Ureter (tissue), 1 donor: Measurements from ENCODE around the gene KSR1. TPM values are rescaled to one million over a fixed set of nuclear protein-coding genes. Genes with fewer than 3 reads are reported as not detected.

Source experiments
- DNase-seq: peaks from one replicate; pipeline ENCODE4 v3.0.0-alpha.2; 2020; ENCODE audit warnings: low spot score
- total RNA-seq: library from RNA; stranded (reverse); gene quantifications from one replicate; pipeline ENCODE4 v1.2.4, GENCODE V29; 2023
- donor health status: DM: yes; HTN: yes; CAD: no.

Gene KSR1
- total RNA-seq, 1 donor from 2014 or later: 61.9 TPM

DNA sequence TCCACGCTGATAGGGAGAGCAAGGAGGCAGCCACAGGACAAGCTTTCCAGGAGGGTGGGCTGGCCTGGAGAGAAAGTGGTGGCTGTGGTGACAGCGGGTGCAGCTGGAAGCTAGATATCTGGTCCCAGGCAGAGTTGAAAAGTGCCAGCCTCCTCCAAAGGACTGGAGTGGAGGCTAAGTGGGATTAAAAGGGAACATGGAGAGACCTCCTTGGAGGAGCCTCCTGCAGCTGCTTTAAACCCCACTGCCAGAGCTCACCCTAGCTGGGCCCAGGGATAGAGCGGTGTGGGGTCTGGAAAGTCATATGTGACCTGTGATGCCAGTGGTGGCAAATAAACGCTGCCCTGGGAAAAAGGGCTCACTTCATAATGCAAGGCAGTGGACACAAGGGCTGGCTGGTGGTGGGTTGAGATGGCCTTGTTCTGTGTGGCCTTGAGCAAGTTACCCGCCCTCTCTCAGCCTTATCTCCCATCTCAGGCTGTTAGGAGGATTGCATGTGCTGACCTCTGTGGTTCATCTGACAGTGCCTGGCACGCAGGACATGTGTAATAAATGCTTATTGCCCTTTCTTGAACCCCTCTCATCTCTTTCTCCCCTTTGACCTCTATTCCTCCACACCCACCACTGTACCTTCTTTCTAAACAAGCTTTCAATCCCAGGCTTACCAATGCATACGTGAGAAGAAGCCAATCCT is 113.8 kb downstream of the KSR1 start:
- no peak for DNase-seq

DNA sequence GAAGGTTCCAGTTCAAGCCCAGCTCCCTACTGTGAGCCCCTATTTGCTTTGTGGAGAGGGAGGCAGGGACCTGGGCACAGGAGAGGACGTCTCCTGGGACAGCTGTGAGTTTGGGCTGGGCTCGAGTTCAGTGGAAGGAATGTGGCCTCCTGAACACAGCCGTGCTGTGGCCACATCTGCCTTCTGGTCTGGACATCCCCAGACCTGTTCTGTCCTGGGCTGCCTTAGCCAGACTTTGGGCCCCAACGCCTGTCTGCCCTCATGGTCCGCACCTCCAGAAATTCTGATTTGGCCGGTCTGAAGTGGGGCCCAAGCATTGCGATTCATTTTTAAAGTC is 114.3 kb downstream of the KSR1 start:
- DNase-seq: no peak

DNA sequence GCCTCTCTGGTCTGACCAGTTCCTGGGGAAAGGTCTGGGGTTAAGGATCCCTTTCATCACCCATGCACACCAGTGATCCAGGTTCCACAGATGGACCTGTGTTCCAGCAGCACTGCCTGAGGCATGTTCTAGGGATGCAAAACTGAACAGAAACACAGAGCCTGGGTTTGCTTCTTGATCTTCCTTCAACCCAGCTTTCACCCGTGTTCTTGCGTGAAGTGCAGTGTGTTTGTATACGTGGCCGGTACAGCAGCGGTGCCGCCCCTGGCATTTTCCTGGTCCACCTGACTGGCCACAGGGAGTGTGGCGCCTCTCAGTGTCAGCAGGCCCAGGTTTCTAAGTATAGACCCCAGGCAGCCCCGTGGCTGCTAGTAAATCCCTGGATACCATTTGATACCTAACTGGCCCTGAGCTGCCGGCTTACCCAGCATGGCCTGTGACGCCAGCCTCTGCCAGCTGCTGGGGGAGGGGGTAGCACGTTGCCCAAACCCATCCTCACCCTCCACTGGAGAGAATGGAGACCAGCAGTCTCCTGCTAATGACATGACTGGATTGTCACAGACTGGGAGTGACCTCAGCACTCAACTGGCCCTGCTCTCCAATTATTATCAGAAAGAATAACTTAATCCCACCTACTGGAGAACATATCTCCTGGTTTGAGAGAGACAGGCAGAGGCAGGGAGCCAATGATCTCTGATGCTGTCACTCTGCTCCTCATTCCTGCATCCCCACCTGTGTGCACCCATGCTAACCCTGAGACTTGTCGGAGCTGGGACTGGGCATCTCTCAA is 115.5 kb downstream of the KSR1 start:
- DNase-seq: no peak

DNA sequence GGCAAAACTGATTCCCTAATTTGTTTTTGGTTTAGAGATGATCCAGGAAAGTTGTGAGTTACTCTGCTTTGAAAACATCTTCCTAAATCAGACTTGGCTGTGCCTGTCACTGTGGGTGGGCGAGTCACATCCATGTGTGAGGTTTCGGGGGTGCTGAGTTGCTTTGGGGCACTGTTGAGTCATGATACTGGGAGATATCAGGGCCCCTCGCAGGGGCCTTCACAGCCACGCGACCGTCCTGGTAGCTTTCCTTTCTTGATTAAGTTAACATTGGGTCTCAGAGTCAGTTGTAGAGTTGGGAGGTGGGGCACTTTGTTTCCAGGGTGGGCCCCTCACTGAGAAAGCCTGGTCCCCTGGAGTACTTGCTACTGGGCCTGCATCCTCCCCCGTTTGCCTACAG is 116.4 kb downstream of the KSR1 start:
- no peak for DNase-seq

DNA sequence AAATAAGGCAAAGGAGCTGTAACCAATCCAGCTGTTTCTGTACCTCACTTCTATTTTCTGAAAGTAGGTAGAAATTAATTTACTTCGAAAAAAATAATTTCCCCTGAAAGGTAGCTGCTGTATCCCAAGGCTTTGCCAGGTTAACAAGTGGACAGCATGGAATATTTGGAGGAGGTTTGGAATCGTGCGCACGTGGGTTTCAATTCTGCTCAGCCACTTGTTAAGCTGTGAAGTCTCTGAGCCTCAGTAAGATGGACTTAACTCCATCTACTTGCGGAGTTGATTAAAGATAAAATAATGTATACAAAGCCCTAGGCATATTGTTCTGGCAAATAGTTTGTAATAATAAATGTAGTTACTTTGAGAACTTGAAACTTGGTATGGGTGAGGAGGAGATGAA is 117.3 kb downstream of the KSR1 start:
- DNase-seq: no peak

DNA sequence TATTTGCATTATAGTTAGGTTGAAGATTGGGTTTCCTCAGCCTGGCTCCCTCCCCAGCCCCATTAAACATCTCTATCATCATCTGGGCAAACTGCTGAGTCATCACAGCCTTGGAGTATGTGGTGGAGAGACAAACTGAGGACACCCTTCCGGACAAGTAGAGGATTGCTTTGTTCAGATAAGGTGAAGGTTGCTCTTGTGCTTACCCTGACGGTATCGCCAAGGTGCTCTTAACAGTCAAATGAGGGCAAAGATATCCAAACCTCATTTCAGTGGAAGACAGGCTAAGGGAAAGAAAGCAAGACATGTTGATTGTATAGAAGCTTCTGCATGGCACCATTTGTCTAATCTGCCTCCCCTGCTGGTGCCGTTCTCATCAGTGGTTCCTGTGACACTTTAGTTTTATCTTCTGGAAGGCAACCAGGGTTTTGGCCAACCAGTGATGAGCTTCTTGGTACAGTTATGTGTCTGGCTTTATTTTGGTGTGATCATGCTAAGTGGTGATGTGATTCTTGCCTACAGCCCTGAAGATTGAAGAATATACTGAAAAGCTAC is 117.8 kb downstream of the KSR1 start:
- DNase-seq: no peak

DNA sequence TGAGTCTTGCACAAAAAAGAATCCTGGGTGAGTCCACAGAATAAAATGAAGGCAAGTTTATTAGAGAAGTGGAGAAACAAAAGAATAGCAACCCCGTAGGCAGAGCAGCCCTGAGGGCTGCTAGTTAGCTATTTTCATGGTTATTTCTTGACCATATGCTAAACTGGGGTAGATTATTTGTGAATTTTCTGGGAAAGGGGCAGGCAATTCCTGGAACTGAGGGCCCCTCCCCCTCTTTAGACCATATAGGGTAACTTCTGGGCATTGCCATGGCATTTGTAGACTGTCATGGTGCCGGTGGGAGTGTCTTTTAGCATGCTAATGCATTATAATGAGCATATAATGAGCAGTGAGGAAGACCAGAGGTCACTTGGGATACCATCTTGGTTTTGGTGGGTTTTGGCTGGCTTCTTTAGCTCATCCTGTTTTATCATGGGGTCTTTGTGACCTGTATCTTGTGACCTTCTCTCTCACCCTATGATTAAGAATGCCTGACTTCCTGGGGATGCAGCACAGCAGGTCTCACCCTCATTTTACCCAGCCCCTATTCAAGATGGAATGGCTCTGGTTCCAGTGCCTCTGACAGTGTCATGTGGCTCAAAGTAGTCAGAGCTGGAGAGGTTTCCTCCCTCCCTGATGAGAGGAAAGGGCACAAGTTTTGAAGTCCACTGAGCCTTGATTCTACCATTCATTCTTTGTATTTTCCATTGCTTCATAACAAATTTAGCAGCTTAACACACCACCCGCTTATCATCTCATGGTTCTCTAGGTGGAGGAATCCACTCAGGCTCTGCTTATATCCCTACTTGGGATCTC is 119.1 kb downstream of the KSR1 start:
- DNase-seq: no peak

DNA sequence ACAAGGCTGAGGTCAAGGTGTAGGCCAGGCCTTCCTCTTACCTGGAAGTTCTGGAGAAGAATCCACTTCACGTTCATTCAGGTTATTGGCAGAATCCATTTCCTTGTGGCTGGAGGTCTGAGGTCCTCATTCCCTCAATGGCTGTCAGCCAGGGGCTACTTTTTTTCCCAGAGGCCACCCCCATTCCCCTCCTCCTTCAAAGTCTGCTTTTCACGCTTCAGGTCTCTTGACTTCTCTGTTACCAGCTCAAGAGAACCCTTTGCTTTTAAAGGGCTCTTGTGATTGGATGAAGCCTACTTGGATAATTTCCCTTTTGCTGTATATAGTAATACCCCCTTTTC is 119.6 kb downstream of the KSR1 start:
- no peak for DNase-seq

DNA sequence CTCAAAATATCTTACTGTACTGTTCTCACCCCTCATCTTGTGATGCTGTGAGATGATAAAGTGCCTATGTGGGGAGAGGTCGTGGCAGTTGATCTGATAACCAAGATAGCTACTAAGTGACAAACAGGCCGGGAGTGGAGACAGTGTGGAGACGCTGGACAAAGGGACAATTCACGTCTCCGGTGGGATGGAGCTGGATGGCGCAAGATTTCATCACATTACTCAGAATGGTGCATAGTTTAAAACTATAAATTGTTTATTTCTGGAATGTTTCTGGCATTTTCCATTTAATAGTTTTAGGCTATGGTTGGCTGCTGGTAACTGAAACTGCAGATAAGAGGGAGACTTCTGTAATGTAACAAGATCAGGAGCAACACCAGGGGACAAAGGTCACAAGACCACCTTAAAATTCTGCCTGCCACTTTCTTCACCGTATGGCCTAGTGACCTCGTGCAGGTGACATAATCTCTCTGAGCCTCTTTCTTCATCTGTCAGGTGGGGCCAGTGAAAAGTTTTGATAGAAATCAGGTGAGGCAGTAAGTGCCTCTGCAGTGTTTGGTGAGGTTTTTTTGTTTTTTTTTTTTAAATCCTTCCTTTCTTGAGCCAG is 120.3 kb downstream of the KSR1 start:
- DNase-seq: no peak

DNA sequence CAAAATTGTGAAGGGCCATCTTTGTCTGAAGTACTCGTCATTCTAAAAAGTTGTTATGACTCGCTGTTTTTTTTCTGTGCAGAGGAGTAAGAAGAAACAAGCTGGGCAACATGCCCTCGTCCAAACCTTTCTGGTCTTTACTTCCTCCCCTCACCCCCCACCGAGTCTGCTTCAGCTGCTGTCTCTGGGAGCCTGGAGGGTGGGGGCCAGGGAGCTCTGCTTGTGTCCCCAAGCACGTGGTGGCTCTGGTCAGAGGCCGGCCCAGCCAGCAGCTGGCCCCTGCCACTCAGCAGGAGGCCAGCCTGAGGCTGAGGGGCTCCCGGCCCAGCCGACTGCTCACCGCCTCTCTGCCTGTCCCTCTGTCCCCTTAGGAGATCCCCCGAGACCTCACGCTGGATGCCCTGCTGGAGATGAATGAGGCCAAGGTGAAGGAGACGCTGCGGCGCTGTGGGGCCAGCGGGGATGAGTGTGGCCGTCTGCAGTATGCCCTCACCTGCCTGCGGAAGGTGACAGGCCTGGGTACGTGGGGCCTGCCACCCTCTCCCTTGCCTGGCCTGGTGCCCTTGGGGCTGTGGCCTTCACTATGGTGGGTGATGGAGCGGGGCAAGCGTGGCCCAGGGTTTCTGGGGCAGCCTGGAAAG is 121.0 kb downstream of the KSR1 start:
- no peak for DNase-seq

DNA sequence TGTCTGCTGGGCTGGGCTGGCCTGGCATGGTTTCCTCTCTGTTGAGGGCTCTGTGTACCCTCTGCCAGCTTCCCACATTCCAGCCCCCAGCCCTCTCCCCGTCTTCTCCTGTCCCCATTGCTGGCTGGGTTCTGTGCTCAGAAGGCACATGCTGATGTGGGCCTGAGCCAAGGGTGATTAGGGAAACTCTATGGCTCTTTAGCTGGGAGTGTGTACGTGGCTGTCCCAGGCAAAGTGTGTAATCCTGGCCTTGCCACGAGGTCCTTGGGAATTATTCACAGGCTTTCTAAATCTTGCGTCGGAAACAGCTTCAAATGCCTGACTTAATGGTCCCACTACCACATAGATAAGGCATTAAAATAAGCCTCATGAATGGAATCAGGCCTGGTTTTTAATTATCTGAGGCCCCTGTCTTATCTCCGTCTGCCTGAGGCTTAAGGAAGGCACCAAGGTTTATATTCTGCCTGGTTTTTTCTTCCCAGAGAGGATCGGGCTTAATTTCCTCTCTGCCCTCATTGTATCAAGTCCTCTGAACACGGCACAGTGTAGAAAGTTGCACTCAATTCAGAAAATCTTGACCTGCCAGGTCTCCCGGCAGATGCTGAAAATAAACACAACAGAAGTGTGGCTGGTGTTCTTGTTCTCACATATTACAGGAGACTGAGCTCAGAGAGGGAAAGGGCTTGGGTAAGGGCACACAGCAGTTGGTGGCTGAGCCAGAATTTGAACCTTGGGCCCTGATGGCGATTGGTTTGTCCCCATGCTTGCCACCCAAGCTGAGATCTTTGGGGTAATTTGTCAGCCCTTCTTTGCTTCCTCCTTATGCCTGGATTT is 121.9 kb downstream of the KSR1 start:
- no peak for DNase-seq

DNA sequence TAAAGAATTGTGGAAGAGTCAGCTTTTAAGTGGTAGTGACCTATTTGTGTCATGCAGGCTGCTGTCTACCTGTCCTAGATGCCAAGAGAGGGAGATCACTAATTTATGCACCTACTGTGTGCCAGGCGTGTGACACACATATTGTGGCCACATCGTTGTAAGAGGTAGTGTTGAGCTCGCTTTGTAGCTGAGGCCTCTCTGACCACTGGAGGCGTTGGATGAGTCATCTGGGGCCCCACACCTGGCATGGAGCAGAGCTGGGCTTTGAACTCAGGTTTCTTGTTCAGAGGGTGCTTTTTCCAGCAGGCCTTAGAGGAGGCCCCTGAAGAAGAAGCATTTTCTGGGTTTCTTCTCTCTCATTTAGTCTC is 122.5 kb downstream of the KSR1 start:
- no peak for DNase-seq

DNA sequence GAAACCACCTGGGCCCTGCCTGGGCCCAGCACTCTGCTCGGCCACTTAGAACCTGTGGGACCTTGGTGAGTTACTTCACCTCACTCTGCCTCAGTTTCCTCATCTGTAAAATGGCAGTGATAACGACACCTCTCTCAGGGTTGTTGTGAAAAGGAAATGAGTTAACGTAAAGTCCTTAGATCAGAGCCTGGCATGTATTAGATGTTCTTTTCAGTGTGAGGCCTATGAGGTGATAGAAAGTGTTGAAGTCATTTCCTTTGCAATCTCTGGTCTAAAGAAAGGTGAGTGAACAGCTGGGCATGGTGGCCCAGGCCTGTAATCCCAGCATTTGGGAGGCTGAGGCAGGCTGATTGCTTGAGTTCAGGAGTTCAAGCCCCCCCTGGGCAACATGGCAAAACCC is 123.1 kb downstream of the KSR1 start:
- DNase-seq: no peak

DNA sequence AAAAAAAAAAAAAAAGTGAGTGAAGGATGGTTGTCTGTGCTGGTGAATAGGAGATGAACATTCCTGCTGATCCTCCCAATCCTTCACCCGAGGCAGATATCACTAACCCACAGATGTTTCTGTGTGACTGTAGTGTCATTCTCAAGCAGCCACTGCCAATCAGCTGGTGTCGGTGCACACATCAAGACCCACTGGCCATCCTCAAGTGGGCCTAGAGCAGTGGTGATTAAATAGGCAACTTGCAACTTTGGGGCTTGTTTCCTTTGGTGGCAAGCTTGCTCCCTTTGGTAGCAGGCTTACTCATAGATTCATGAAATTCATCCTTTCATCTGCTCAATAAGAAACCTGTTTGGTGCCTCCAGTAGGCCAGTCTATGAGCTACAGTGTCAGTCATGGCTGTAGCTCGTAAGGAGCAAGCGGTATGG is 123.7 kb downstream of the KSR1 start:
- DNase-seq: no peak

DNA sequence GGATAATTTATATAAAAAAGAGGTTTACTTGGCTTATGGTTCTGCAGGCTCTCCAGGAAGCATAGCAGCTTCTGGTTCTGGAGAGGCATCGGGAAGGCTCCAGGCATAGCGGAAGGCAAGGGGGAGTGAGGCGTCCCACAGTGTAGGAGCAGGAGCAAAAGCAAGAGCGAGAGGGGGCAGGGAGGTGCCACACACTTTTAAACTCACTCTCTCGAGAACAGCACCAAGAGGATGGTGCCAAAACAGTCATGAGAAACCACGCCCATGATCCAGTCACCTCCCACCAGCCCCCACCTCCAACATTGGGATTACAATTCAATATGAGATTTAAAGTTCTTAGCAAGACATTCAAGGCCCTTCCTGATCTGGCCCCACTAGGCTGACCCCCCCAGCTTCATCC is 124.8 kb downstream of the KSR1 start:
- DNase-seq: no peak

DNA sequence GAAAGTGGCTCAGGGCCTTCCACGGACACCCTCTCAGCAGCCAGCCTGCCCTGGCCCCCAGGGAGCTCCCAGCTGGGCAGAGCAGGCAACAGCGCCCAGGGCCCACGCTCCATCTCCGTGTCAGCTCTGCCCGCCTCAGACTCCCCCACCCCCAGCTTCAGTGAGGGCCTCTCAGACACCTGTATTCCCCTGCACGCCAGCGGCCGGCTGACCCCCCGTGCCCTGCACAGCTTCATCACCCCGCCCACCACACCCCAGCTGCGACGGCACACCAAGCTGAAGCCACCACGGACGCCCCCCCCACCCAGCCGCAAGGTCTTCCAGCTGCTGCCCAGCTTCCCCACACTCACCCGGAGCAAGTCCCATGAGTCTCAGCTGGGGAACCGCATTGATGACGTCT is 126.4 kb downstream of the KSR1 start:
- no peak for DNase-seq

DNA sequence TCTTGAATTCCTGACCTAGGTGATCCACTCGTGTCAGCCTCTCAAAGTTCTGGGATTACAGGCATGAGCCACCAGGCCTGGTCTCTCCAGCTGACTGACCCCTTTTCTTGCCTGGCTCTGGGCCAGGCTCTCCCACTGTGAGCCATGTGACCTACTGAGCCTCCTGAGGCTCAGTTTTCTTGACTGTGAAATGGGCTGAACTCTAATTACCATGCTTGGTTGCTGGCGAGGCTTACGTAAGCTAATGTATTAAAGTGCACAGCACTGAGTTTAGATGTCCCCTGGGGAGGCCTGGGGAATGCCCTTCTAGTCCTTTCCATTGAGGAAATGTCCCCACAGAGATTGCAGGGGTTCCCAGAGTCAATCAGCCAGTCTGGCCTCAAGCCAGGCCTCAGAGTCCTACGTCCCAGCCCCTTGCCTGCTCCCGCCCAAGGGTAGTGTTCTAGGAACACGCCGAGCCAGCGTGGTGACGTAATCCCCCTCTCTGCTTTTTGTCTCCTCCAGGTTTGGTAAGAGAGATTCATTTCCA is 129.0 kb downstream of the KSR1 start:
- DNase-seq: no peak

DNA sequence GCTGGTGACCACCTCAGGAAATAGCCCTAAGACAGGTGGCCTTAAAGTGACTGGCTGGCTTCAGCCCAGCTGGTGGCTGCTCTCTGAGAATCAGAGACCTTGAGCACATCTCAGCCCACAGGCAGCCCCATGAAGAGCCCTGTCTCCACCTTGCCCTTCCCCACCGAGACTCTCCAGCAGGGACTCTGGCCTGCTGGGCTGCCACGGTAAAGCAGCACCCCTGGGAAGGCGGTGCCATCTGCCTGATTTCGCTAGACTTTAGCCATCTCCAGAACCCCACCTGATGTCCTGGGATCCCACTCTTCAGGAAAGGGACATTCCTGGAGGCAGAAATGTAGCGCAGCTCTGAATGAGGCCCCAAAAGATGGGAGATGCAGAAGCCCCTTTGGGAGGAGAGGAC is 129.5 kb downstream of the KSR1 start:
- DNase-seq: no peak

DNA sequence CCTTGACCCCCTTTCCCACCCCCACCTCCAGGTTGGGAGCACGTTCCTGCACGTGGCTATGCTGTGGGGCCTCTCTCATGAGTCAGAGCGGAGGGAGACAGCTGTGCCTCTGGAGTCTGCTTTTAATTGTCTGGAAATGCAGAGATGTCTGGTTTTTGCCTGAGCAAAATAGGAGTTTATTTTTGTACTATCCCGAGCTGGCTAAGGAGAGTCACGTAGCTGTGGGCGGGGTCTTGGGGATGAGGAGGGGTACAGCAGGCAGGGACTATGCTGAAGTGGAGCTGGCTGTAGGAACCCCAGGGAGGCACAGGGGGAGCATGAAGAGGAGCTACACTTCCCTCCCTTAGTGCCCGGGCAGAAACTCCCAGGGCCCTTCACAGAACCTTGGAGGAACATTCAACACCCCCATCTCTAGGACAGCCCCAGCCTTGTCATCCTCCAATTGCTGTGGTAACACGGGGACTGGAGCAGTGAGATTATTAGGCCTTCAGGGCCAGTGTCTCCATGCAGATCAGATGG is 130.0 kb downstream of the KSR1 start:
- no peak for DNase-seq

DNA sequence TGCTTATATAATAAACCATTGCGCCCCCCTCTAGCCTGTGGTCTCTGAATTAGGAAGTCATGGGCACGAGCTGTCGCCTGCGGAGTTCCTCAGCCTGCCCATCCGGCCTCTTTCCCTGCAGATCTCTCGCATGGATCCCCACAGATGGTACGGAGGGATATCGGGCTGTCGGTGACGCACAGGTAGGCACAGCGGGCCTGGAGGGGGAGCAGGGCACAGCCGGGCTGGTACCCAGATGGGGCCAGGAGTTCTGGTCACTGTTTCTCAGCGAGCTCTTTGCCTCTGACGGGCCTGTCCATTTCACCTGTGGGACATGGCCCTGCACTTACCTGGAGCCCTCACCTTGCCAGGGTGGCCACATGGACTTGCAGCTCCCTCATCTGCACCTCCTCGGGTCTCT is 132.1 kb downstream of the KSR1 start:
- DNase-seq: no peak
